Suprapubic skin (tissue), 3 donors: ENCODE data around the gene FITM1.

Experiments
- CTCF ChIP-seq, 2 donors: fragments of 200-600 bp in 1 of 2; fragments of 450-650 bp in 1 of 2; sonication (generic) in 1 of 2; IDR thresholded peaks; one replicate each; pipeline ENCODE4 v1.5.1; 2016 to 2019; ENCODE audit warnings: antibody characterized with exemption in 2 of 2, mild to moderate bottlenecking in 1 of 2, moderate library complexity in 1 of 2
- POLR2AphosphoS5 ChIP-seq, 3 donors: sonication (generic); formaldehyde crosslinking; IDR thresholded peaks; one replicate each; pipeline ENCODE4 v1.6.1; 2017; ENCODE audit warnings: antibody characterized with exemption in 3 of 3

- TF ChIP-seq CTCF (IDR thresholded peaks at IDR 0.05) (no peak), POLR2AphosphoS5 (IDR thresholded peaks at IDR 0.05) (no peak)
These were observed 6.4 kb downstream of the FITM1 start for GRCh38 chr14:24136684-24137528.
